GM12801 (cell line): Measurements from ENCODE around the gene HOXA4.

ENCODE experiments used
- CTCF ChIP-seq: IDR thresholded peaks from one replicate; pipeline ENCODE4 v1.5.1; 2011; ENCODE audit warnings: control low read depth; ENCODE audit not compliant: insufficient read length; ENCODE audit errors: extremely low read depth

HOXA4 gene

DNA sequence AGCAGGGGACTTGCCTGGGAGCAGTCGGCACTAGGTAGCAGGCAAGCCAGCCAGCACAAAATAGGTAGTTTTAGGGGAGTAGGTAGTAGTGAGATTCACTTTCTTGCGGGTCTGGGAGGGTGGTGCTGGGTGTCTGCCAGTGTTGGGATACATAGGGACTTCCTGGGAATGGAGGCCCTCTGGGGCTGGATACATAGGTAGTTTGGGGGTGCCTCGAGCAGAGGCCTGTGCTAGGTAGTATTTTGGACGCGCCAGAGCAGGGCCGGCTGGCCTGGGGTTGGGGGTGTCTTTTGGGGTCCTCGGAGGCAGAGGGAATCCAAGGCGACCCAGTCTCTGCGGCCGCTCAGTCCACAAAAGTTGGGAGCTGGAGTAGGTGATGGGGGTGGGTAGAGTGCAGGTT lies 23.8 kb upstream of the HOXA4 start:
- no peak for TF ChIP-seq CTCF

DNA sequence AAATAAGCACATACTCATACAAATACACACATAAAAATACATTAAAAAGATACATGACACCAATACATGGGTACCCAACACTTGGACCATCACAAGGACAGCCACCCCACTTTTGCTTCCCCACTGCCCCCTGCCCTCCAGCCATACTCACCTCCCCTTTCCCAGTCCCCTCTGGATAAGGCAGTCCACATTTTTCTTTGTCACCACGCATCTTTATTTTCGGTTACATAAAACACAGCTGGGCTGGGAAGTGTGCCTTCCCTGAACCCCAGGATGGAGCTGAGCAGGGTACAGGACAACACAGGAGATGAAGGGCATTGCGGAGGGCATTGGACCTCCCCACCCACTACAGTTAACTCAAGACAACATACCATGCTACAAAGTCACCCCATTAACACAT lies 23.0 kb upstream of the HOXA4 start:
- no peak for TF ChIP-seq CTCF

- TF ChIP-seq CTCF, result no peak
These were observed 22.4 kb upstream of the HOXA4 start for GRCh38 chr7:27152816-27153442.

DNA sequence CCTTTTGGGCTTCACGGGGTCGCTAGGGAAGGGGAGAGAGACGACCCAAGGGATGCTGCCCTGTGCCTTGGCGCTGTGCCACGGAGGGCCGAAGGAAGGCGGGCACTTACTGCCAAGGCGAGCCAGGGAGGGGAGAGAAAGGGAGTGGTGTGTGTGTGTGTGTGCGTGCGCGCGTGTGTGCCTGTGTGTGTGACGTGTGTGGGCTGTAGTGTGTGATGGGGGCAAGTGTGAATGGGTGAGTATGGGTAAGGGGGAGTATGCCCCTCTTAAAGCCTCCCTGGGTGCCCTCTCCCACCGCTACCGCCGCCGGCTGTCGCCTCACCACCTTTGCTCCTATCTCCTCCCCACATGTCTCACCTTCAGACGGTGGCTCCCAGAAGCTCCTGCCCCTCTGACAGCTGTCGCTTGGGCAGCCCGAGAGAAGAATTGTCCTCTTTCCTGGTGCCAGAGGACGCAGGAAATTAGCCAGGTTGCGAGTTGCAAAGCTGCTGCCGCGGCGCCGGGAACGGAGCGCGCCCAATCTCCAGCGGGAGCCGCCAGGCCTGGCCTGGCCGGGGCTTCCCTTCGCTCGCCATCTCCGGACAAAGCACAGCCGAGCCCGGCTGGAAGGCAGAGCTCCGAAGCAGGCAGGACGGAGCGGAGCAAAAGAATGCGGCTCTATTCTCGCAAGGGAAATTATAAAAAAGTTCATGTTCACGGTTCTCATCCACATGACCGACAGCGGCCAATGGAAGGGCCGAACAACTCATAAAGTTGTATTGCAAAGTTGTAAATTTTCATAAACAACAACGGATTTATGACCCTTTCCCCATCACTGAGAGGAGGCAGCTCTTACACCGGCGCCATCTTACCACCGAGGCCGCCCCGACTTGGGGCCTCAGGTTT lies 21.6 kb upstream of the HOXA4 start, which contains the start of gene HOXA3:
HOXA3 (minus strand) TSS at position 653 of the 885 bp plus-strand sequence. CDS start 41,943 bp downstream, outside the sequence.
- no peak for TF ChIP-seq CTCF

GRCh38 chr7:27151341-27151930 lies 20.9 kb upstream of the HOXA4 start:
- TF ChIP-seq CTCF, result no peak

- TF ChIP-seq CTCF, result no peak
These were observed 20.2 kb upstream of the HOXA4 start for GRCh38 chr7:27150568-27151340.
